ENCODE measurements around the gene TAS2R43.
"Not testable (repeated sequence)": the region's sequence is repeated elsewhere in the genome, so short reads cannot be mapped to it uniquely, and the experiment has no call there.

The TAS2R43 gene

DNA sequence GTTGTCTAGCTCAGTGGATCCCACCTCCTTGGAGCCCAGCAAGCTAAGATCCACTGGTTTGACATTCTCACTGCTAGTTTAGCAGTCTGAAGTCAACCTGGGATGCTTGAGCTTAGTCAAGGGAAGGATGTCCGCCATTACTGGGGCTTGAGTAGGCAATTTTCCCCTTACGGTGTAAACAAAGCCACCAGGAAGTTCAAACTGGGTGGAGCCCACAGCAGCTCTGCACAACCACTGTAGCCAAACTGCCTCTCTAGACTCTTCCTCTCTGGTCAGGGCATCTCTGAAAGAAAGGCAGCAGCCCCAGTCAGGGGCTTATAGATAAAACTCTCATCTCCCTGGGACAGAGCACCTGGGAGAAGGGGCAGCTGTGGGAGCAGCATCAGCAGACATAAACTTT lies 16.7 kb upstream of the TAS2R43 start:
- TF ChIP-seq, protein P1, sequence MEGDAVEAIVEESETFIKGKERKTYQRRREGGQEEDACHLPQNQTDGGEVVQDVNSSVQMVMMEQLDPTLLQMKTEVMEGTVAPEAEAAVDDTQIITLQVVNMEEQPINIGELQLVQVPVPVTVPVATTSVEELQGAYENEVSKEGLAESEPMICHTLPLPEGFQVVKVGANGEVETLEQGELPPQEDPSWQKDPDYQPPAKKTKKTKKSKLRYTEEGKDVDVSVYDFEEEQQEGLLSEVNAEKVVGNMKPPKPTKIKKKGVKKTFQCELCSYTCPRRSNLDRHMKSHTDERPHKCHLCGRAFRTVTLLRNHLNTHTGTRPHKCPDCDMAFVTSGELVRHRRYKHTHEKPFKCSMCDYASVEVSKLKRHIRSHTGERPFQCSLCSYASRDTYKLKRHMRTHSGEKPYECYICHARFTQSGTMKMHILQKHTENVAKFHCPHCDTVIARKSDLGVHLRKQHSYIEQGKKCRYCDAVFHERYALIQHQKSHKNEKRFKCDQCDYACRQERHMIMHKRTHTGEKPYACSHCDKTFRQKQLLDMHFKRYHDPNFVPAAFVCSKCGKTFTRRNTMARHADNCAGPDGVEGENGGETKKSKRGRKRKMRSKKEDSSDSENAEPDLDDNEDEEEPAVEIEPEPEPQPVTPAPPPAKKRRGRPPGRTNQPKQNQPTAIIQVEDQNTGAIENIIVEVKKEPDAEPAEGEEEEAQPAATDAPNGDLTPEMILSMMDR (IDR thresholded peaks at IDR 0.05; ENCODE audit: low read depth, low read length), result no peak
- no peak overlapping the region for H3K4me3 ChIP-seq (ENCODE audit: low read depth, low read length)

DNA sequence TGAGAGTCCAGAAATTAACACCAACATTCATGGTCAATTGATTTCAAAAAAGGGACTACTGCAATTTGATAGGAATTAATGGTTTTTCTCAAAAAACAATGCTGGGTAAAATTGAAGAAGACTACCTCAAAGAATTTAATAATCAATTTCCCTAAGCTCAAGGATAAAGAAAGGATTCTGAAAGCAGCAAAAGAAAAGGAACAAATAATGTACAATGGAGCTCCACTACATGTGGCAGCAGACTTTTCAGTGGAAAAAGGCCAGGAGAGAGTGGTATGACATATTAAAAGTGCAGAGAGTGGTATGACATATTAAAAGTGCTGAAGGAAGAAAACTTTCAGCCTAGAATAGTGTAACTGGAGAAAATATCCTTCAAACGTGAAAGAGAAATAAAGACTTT lies 15.6 kb upstream of the TAS2R43 start:
- TF ChIP-seq, protein P1 (IDR thresholded peaks at IDR 0.05; ENCODE audit: low read depth, low read length), result no peak

DNA sequence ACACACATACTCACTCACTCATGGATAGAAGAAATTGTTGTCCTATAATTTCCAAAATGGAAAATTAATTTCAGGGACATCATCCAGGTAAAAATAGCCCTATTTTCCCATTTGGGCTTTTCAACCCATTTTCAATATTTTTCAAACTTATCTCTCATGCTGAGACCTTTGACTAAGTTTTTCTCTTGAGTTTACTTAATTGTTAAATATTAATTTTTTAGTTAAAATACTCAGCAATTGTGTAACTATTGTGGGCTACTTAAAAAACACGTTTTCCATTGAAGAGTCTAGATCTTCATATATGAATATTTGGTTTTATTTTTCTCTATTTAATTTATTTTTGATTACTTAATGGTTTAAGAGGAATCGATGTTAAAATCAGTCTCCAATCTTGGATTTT lies 14.2 kb upstream of the TAS2R43 start:
- no peak overlapping the region for H3K4me3 ChIP-seq (ENCODE audit: low read depth, low read length)
- TF ChIP-seq, protein P1 (IDR thresholded peaks at IDR 0.05; ENCODE audit: low read depth, low read length), result no peak

More for the DNA sequence above, 15.6 kb upstream of the TAS2R43 start:
- H3K4me3 ChIP-seq (ENCODE audit: low read depth, low read length), result no peak overlapping the region

DNA sequence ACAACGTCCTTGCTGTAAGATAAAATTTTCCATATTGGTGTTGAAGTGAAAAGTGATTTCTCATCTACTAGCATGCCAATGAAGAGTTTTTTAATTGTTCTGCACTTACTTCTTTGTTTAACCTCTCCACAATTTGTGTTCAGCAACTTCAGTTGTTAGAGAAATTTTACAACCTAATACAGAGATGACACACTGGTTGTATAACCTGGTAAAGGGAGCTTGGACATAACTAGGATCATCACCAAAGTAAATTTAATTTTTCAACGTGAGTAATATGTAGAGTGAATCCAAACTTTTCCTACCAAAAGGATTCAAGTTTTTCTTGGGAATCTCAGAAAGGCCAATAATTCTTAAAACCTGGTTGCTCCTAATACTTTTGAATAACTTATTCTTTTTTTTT lies 13.4 kb upstream of the TAS2R43 start:
- TF ChIP-seq, protein P1 (IDR thresholded peaks at IDR 0.05; ENCODE audit: low read depth, low read length), result no peak

DNA sequence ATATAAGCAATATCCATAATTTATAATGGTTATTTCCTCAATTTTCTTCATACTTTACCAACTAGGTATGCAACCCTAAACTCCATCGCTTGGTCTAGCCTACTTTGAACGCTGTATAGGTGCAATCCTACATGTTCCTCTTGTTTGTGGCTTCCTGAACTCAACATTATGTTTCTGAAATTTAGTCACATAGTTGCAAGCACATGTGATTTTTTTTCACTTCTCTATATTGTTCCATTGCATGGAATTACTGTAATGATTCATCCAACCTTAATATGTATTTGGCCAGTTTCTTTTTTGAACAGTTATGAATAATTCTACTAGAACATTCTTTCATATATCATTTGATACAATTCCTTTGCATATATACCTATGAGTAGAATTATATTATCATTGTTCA lies 2.8 kb upstream of the TAS2R43 start:
- not testable (repeated sequence) for H3K4me3 ChIP-seq (ENCODE audit: low read depth, low read length)

More for the DNA sequence above, 13.4 kb upstream of the TAS2R43 start:
- no peak overlapping the region for H3K4me3 ChIP-seq (ENCODE audit: low read depth, low read length)

DNA sequence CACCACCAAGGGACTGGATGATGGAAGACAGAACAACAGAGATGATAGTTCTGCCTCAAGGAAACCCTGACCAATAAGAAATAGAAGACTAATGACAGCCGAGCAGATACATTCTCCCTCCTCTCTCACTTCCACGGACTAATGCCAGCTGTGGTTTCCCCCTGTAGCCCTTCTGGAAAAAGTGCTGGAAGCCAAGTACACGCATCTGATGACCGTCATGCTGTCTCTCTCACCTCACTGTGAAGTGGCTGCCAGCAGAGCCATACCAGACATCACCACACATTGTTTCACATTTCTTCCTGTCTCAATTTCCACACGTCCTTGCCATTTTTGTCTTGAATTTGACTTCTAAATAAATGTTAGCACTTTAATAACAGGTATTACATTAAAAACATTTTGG lies 2.9 kb downstream of the TAS2R43 start:
- TF ChIP-seq, protein P1 (IDR thresholded peaks at IDR 0.05; ENCODE audit: low read depth, low read length), result no peak
- no peak overlapping the region for H3K4me3 ChIP-seq (ENCODE audit: low read depth, low read length)

DNA sequence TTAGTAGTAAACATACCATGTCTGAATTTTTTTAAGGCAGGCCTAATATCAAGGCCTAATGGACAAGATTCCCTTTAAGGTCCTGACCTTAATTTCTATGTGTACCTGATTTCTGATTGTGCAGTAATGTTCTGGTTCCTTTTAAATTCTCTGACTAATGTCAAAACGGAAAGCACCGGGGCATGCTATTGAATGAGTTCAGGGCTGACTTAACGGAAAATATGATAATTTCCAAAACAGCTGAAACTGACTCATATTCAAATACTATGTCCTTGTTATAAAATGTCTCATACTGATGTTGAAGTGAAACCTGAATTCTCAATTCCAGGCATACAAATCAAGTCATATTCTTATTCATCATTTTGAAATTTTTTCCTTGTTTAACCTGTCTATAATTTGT lies 6.7 kb downstream of the TAS2R43 start:
- TF ChIP-seq, protein P1 (IDR thresholded peaks at IDR 0.05; ENCODE audit: low read depth, low read length), result no peak
- no peak overlapping the region for H3K4me3 ChIP-seq (ENCODE audit: low read depth, low read length)

DNA sequence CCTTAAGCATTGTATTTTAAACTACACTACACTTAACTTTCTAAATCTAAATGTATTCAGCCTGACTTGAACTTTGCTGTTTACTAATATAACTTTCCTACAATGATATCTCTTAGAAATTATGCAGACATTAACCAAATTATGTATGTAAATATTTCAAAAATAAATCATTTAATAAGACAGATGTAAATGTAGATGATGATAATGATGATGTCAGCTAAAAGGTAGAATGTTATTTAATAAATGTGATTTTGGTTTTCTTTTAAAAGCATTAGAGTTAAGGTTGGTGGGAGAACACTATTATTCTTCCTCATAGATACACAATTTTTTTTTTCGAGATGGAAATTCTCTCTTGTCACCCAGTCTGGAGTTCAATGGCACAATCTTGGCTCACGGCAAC lies 10.1 kb downstream of the TAS2R43 start:
- no peak overlapping the region for H3K4me3 ChIP-seq (ENCODE audit: low read depth, low read length)
- TF ChIP-seq, protein P1 (IDR thresholded peaks at IDR 0.05; ENCODE audit: low read depth, low read length), result no peak

All from WI38 (cell line).